Omental fat pad (tissue), 4 donors: ENCODE measurements around the gene FOXF1. TPM values are rescaled to one million over a fixed set of nuclear protein-coding genes. Genes with fewer than 3 reads are reported as not detected.

Source experiments
- ATAC-seq: fragments of 150-250 bp; one replicate; pipeline ENCODE4 v1.9.1; 2016; ENCODE audit warnings: mild to moderate bottlenecking, moderate library complexity; ENCODE audit not compliant: low FRiP score
- DNase-seq: peaks from one replicate; pipeline ENCODE4 v3.0.0-alpha.2; 2019; ENCODE audit warnings: low spot score
- total RNA-seq, 4 donors: library from RNA; depleted of rRNA; stranded (reverse); fragments of >200 nt; gene quantifications; one replicate each; pipeline ENCODE4 v1.1.0, GENCODE V29; 2016
- TF ChIP-seq, protein P1 (sequence below), 3 donors: fragments of 450-650 bp; IDR thresholded peaks; one replicate each; pipeline ENCODE4 v1.5.1; 2016 to 2017; ENCODE audit warnings: antibody characterized with exemption in 3 of 3, mild to moderate bottlenecking in 3 of 3, moderate library complexity in 2 of 3

Gene FOXF1
- total RNA-seq, 4 donors from 2014 or later = 0.88 to 6.6 (median 1.4) TPM

DNA sequence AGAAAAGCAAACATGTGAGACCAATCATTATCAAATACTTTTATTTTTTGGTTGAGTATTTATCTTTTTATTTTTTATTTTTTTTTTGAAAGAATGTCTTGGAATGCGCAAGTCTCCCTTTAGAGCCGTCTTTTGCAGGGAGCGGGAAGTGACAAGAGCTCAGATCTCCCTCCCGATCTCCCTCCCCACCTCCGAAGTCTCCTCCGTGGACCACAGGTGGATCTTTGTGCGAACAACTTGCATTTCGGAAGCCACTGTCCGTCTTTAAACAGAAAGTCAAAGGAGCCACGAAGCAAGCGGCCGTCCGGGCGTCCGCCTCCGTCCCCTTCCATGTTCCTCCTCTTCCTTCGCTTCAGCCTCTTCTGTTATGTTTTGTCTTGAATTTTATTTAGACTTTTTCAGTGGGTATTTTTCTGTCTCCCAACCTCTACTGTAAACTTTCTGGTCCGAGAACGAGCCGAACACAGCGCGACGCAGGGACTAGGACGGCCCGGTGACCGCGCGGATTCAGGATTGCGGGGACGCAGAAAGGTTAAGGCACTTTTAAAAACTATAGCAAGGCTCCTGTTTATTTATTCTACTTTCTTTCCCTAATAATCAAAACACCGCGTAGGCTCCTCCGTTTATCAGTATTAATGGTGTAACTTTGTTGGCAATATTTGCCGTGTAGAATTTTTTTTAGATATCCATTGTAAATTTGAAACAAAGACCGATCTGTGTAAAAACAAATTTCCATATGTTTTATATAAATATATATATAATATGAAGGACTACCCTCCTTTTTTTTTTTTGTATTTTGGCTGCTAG, 3.3 kb downstream of the FOXF1 start:
- no peak for ATAC-seq
- no peak for DNase-seq
- TF ChIP-seq, protein P1, sequence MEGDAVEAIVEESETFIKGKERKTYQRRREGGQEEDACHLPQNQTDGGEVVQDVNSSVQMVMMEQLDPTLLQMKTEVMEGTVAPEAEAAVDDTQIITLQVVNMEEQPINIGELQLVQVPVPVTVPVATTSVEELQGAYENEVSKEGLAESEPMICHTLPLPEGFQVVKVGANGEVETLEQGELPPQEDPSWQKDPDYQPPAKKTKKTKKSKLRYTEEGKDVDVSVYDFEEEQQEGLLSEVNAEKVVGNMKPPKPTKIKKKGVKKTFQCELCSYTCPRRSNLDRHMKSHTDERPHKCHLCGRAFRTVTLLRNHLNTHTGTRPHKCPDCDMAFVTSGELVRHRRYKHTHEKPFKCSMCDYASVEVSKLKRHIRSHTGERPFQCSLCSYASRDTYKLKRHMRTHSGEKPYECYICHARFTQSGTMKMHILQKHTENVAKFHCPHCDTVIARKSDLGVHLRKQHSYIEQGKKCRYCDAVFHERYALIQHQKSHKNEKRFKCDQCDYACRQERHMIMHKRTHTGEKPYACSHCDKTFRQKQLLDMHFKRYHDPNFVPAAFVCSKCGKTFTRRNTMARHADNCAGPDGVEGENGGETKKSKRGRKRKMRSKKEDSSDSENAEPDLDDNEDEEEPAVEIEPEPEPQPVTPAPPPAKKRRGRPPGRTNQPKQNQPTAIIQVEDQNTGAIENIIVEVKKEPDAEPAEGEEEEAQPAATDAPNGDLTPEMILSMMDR (IDR thresholded peaks at IDR 0.05) = no peak

DNA sequence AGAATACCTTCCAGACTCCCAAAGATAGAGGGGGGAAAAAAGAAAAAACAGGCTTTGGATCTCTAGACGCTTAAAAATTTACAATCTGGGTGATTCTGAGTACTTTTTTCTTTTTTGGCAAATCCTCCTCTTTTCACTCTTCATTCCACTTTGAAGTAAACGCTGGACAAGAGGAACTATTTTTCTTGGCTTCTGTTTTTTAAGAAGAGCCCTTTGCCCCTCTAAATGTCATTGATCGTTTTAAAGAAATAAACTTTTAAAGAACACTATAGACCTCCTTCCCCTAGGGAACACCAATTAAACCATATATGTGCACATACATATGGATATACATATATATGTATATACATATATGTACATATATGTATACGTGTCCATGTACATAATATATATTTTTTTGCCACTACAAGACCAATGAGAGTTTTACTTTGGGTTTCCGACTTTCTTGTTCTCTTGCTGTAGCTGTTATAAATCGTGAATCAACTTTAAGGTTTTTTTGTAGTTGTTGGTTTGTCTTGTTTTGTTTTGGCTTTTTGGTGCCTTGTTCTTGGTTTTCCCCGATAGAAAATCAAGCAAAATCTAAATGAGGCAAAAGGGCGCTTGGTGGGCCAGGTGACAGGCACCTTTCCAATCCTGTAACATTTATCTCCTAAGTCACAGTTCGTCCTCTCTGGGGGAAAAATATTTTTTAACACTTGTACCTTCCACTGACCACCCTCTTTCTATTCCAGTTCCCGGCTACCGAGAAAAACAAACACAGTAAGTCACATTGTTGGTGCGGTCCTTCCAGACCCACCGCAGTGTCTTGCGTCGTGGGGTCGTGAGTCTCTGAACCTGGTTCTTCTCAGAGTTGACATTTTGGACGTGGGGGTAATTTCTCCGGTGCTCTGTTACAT, 4.4 kb downstream of the FOXF1 start:
- ATAC-seq (no peak), DNase-seq (no peak)
- TF ChIP-seq, protein P1 (IDR thresholded peaks at IDR 0.05) = no peak

DNA sequence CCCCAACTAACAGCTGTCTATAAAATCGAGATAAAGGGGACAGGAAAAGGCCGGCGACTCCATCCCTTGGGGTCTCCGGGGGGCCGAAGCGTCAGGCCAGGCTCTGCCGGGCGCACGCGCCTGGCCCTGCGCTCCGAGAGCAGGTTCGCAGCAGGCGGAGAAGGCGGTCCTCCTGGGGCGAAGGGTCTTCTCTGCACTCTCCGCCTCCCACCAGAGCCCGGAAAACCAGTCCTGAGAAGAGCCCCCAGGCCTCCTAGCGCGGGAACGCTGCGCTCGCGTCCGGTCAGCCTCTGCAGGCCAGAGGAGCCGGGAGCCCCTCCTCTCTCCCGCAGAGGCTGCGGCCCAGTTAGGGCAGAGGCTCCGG, 5.1 kb downstream of the FOXF1 start:
- ATAC-seq = no peak
- DNase-seq = no peak
- TF ChIP-seq, protein P1 (IDR thresholded peaks at IDR 0.05) = no peak

DNA sequence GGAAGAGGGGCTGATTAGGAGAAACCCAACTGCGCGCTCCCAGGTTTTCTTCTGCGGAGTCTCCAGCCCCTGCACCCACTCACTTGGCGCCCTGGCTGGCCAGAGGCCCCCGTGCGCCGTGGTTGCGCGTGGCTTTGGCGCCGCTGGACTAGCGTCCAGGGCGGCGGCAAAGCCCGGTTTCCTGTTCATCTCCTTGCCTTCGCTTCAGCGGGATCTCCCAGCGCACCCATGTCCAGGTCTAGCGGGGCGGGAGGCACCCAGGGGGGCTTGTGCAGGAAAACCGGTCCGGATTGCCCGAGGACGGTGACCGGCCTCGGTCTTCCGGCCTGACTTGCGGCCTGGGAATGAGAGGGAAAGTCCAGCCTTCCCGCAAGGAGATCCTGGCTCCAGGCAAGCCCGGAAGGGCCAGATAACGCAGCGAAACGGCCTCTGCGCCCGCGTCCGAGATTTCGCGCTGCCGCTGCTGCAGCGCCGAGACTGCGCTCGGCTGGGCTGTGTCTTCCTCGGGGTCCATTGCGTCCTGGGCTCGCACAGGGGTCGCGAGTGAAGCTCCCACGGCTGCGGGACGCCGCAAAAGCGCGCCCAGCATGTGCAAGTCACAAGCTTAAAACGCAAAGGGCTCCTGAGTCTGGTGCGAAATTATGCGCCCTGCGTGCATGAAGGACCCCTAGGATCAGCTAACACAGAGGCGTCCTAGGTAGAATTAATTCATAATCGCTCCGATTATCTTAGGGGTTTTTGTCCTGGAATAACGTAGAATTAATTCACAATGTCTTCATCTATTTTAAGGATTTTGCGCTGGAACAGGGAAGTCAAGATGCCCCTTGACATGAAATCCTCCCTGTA, 5.7 kb downstream of the FOXF1 start:
- ATAC-seq = no peak
- no peak for DNase-seq
- TF ChIP-seq, protein P1 (IDR thresholded peaks at IDR 0.05) = no peak

DNA sequence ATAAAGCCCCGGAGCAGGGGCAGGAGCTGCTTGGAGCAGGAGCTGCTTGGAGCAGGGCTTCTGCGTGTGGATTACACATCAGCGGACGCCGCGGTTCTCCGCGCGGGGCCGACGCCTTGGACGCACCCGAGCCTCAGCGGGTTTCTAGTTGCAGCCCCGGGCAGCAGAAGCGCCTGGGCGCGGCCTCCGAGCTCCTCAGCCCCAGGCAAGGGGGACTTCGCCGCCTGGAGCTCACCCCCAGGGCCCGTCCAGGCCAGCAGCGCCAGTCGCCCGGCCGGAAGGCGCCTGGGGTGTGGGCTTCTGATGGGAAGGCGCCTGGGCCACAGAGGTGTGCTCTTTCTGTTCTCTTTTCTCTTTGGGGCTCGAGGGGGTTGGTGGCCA, 6.3 kb downstream of the FOXF1 start:
- no peak for ATAC-seq
- DNase-seq = no peak
- TF ChIP-seq, protein P1 (IDR thresholded peaks at IDR 0.05) = no peak

DNA sequence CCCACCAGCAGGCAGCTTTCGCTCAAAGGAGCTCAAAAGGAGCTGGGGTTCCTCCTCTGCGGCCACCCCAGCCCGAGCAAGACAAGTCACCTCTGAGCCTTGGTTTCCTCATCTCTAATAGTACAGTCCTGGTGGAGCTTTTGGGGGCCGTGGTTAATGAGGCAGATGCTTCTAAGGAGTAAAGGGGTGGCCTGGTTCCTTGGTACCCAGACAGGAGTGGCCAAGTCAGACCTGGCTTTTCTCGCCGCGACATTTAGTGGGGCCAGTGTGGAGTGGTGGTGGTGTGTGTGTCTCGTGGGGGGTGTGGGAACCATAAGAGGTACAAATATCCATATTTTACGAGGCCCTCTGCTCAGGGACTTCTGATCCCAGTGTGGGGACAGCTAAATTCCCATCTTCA, 6.7 kb downstream of the FOXF1 start:
- TF ChIP-seq, protein P1 (IDR thresholded peaks at IDR 0.05) = no peak
- ATAC-seq (no peak), DNase-seq (no peak)
